GM21825 (cell line): ENCODE data around the gene SORBS1.

Source experiments
- ATAC-seq: cut with Tn5 transposase; IDR thresholded peaks from one replicate; pipeline ENCODE4 v1.9.1; 2021; ENCODE audit warnings: mild to moderate bottlenecking, moderate library complexity; ENCODE audit not compliant: unreplicated experiment

Gene SORBS1

DNA sequence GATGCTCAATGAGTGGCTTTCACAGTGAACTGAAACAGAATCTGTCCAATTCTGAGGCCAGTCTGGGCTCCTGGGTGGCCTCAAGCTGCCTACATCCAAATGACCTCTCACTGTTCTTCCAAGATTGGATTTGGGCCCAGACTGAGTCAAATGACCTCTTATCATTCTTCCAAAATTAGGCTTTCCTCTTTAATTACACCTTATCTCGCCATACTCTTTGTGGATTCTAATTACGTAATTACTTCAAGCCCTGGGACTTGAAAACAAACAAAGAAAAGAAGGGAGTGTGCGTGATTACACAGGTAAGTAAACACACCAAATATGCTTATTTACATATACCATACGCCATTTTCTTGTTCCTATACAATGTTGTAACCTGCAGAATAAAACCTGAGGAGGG is 18.8 kb downstream of the SORBS1 start:
- ATAC-seq: no peak

GRCh38 chr10:95540514-95541052 is 20.6 kb downstream of the SORBS1 start:
- ATAC-seq: no peak

GRCh38 chr10:95539560-95540284 is 21.4 kb downstream of the SORBS1 start:
- no peak for ATAC-seq

GRCh38 chr10:95538412-95538811 is 22.8 kb downstream of the SORBS1 start:
- no peak for ATAC-seq

DNA sequence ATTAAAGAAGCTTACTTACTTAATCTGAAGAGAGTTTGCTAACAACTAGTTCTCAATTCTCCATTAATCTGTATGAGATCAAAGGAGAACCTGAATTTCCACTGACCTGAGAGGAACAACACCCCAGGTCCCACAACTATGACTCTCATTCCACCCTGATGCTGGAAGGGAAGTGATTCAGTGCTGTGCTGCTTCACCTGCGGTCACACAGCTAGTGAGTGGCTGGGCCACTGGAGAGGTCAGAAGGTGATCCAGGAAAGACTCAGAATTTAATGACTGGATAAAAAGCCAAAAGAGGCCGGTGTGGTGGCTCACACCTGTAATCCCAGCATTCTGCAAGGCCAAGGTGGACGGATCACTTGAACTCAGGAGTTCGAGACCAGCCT is 23.6 kb downstream of the SORBS1 start:
- no peak for ATAC-seq

GRCh38 chr10:95536894-95537541 is 24.2 kb downstream of the SORBS1 start:
- no peak for ATAC-seq

- no peak for ATAC-seq
Measured at GRCh38 chr10:95536017-95536416, 25.2 kb downstream of the SORBS1 start.

- no peak for ATAC-seq
Measured at GRCh38 chr10:95535526-95535925, 25.6 kb downstream of the SORBS1 start.

DNA sequence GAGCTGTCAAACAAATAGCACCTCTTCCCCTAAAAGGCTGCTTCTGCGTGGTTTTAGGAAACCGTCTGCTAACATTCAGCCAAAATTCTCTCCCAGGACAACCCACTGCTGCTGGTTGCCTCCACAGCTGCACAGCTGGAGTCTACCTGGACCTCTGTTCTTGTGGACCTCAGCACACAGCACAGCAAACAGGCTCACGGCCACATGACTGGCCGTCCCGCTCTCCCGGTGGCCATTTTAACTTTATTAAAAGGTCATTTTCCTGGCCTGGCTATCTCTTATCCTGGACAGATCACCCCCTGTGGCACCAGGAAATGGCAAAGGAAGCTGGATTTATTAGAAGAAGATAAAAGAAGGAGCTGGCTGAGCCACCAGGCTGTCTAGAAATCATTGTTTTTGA is 27.6 kb downstream of the SORBS1 start:
- no peak for ATAC-seq

GRCh38 chr10:95532536-95532935 is 28.6 kb downstream of the SORBS1 start:
- ATAC-seq: no peak

GRCh38 chr10:95531994-95532399 is 29.2 kb downstream of the SORBS1 start:
- no peak for ATAC-seq

DNA sequence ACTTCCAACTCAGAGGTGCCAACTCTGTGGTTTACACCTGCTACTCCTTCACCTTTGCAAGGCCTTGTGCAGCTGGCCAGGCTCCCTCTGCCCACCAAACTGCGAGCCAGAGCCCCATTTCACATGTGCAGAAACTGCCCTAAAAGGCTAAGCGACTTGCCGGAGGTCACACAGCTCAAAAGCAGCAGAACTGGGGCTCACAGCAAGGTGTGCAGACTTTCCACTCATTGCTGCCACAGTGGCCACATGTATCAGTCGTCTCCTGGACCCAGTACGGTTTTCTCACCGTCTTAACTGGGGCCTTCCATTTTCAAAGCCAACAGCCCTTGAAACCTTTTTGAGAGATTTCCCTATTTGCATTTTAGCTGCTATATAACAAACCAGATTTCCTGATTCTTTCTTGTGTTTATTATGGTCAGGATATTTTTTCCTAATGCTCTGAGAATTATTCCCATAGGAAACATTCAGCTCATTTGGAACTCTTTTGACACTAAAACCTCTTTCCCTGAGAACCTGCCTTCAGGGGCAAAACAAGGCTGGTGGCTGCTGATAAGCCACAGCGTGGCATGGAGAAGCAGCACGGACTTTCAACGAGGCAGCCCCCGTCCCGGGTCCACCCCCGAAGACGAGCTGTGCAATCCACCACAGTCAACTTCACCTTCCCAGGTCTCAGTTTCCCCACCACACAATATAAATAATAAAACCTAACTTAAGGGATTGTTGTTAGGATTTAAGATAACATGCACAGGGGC is 29.9 kb downstream of the SORBS1 start:
- ATAC-seq: no peak

DNA sequence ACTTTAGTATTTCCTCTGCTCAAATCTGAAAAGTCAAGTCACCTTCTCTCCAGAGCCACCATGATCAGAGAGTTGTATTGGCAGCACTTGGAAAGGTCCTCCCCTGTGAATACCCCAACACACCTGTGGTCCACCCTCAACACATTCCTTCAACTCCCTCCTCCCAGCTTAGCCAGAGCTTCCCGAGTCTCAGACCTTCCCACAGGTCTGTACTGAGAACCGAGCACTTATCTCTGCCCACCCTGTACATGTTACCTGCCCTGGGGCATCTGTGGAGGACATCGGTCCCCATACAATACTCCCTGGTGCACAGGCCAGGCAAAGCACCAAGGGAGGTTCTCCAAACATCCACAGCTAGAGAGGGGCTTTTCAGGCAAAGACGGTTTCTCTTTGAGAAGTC is 30.6 kb downstream of the SORBS1 start:
- ATAC-seq: no peak

DNA sequence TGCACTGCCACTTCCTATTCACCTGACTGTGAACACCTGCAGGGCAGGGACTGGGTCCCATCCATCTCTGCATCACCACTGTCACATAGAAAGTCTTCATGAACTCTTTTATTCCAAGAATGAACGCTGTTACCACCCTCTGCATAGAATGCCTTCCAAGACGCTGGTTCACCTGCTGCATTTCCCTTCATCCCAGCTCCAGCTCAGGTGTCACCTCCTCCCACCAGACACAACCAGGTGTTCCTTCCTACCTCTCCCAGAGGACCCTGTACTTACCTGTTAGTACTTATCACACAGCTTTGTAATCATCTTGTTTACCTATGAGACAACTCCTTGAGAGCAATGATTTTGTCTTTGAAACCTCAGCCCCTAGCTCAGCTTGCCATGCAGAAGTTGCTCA is 31.1 kb downstream of the SORBS1 start:
- ATAC-seq: no peak

DNA sequence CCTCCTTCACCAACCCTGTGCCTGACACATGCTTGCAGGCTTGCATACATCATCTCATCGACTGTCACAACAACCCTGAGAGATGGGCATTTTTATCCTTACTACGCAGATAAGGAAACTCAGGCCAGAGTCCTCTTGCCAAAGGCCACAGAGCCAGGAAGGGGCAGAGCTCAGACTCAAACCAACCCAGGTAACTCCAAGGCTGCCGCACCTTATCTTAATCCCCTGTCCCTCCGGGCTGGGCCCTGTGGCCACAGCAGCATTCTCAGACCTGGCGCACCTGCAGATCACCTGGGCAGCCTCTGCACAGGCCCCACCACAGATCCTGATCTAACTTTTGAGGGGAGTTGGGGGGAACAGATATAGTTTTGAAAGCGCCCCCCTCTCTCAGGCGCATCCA is 35.1 kb downstream of the SORBS1 start:
- ATAC-seq: no peak

DNA sequence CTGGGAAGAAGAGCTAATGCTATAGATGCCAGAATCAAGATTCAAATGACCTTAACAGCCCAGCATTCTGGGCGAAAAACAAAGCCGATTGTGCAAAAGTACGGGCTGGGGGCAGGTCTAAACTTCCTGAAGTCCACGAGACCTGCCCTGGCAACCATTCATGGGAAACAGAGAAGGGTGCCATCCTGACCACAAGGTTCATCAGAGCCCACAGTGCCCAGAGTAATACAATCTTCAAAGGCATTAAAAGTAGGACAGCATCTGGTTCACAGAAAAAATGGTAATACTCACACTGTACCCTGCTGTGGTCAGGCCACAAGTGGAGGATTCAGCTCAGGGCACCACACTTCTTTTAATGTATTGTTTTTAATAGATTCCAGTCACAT is 36.1 kb downstream of the SORBS1 start:
- no peak for ATAC-seq

- ATAC-seq: no peak
Measured at GRCh38 chr10:95524358-95525032, 36.7 kb downstream of the SORBS1 start.

DNA sequence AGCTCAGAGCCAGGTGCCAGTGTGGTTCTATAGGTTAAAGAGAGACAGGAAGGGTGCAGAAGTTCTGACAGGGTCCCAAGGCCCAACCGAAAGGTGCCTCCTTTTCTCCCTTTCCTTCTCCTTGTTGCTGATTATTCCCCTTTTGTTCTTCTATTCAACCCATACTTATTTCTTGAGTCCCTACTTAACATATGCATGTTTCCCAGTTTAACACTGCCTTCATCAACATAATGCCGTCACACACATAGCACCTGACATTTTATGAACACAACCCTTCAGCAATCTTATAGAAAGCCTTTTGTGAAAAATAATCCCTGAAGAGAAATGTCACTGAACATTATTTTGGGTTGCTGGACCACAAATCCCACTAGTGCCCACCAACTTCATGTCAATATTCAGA is 39.1 kb downstream of the SORBS1 start:
- no peak for ATAC-seq

- no peak for ATAC-seq
Measured at GRCh38 chr10:95520617-95521016, 40.6 kb downstream of the SORBS1 start.

GRCh38 chr10:95518455-95519452 is 42.4 kb downstream of the SORBS1 start:
- ATAC-seq: no peak
